OCI-LY1 (cell line): ENCODE data around the gene GOPC.

ENCODE experiments used
- EZH2 ChIP-seq: fragments of 200-600 bp; sonication (generic), shearing (Covaris generic); IDR thresholded peaks from 2 replicates; pipeline ENCODE4 v1.8.0; 2017; ENCODE audit warnings: borderline replicate concordance, mixed run types, mild to moderate bottlenecking, antibody characterized with exemption, low read length, moderate library complexity, mixed read lengths
- TF ChIP-seq, protein P1 (sequence below): fragments of 200-600 bp; sonication (generic), shearing (Covaris generic); IDR thresholded peaks from 2 replicates; pipeline ENCODE4 v1.5.1; 2017; ENCODE audit warnings: mild to moderate bottlenecking, antibody characterized with exemption, low read length, moderate library complexity, mixed read lengths

DNA sequence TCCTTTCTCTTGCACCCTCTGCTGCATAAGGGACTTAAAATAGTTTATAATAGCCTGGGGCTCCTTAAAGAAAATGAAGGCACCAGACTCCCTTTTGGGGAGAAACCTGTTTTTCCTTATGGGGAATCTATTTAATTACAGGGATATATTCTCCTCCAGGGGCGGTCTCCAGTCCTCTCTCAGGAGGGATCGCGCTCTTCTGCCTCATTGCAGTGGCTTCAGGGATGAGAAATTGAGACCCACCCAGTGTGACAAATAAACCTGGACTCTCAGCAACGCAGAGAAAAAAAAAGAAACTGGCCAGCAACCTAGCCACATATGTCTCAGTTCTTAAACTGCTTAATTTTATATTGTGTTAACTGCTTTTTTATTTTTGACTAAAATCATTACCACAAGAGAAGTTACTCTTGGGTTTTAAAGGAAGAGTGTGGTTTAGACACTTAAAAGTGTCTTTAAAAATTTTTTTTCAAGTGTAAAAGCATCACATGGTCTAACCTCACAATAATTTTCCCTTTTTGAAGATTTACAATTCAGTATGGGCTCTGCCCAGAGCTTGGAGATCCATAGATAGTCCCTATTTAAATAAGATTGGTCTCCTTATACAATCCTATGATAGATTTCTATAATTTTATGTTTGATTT lies 11.7 kb upstream of the GOPC start:
- TF ChIP-seq, protein P1, sequence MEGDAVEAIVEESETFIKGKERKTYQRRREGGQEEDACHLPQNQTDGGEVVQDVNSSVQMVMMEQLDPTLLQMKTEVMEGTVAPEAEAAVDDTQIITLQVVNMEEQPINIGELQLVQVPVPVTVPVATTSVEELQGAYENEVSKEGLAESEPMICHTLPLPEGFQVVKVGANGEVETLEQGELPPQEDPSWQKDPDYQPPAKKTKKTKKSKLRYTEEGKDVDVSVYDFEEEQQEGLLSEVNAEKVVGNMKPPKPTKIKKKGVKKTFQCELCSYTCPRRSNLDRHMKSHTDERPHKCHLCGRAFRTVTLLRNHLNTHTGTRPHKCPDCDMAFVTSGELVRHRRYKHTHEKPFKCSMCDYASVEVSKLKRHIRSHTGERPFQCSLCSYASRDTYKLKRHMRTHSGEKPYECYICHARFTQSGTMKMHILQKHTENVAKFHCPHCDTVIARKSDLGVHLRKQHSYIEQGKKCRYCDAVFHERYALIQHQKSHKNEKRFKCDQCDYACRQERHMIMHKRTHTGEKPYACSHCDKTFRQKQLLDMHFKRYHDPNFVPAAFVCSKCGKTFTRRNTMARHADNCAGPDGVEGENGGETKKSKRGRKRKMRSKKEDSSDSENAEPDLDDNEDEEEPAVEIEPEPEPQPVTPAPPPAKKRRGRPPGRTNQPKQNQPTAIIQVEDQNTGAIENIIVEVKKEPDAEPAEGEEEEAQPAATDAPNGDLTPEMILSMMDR = no peak
- no peak for TF ChIP-seq EZH2
